Upper lobe of left lung (tissue), 4 donors: ENCODE measurements around the gene PCSK2.

Source experiments
- EP300 ChIP-seq, 4 donors: sonication (generic); formaldehyde crosslinking; IDR thresholded peaks; one replicate each; pipeline ENCODE4 v1.5.1; 2017; ENCODE audit warnings: antibody characterized with exemption in 4 of 4, control low read depth in 2 of 4
- POLR2A ChIP-seq, 4 donors: fragments of 450-650 bp; IDR thresholded peaks; one replicate each; pipeline ENCODE4 v1.5.1; 2016 to 2017; ENCODE audit warnings: antibody characterized with exemption in 4 of 4, mild to moderate bottlenecking in 2 of 4

DNA sequence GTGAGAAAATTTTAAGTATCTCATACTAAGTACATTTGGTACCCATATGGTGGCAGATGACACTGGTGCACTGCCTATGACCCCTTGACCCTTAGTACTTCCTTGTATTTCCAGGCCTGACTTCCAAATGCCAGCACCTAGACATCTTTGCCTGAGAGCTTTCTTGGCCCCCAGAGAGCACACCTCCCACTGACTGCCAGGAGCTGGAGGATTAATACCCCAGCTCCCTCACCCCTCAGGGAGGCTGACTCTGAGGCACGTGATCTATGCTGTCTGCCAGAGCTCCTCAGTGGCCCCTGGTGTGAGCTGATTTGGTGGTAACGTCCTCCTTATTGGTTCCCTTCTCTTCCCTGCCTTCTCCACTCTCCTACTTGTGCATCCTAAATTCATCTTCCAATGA, 266.3 kb downstream of the PCSK2 start:
- TF ChIP-seq POLR2A (IDR thresholded peaks at IDR 0.05) (no peak), EP300 (IDR thresholded peaks at IDR 0.05) (no peak)
